H1 (cell line): Measurements from ENCODE around the gene CTNNA3.

Experiments used
- CEBPB ChIP-seq: IDR thresholded peaks from 2 replicates; pipeline ENCODE4 v1.6.1; 2012; ENCODE audit warnings: low read depth, low read length
- JUN ChIP-seq: IDR thresholded peaks from 2 replicates; pipeline ENCODE4 v1.6.1; 2011; ENCODE audit warnings: low read depth, mild to moderate bottlenecking, improper control_type of control experiment, low read length
- KDM5A ChIP-seq: fragments of 200-600 bp; IDR thresholded peaks from 2 replicates; pipeline ENCODE4 v1.7.1; 2012; ENCODE audit warnings: mild to moderate bottlenecking, low read length, inconsistent platforms, mixed read lengths
- POLR2A ChIP-seq, 2 experiments: IDR thresholded peaks; 1 replicate in 1 of 2; 2 replicates in 1 of 2; pipeline ENCODE4 v1.6.1; 2011; ENCODE audit warnings: low read depth in 2 of 2, low read length in 2 of 2, mild to moderate bottlenecking in 2 of 2; ENCODE audit errors: control extremely low read depth in 1 of 2
- POLR2AphosphoS5 ChIP-seq: IDR thresholded peaks from 2 replicates; pipeline ENCODE4 v1.6.1; 2011; ENCODE audit warnings: low read depth, low read length
- RAD21 ChIP-seq, 2 experiments: IDR thresholded peaks in 1 of 2; conservative IDR thresholded peaks in 1 of 2; 2 replicates each; pipeline ENCODE4 v1.6.1; 2011; ENCODE audit warnings: low read depth in 2 of 2, low read length in 2 of 2, improper control_type of control experiment in 1 of 2, inconsistent platforms in 1 of 2, mild to moderate bottlenecking in 1 of 2, moderate library complexity in 1 of 2
- RFX5 ChIP-seq: IDR thresholded peaks from 2 replicates; pipeline ENCODE4 v1.6.1; 2011; ENCODE audit warnings: low read depth, low read length, improper control_type of control experiment, borderline replicate concordance
- SIN3A ChIP-seq, 2 experiments: IDR thresholded peaks in 1 of 2; conservative IDR thresholded peaks in 1 of 2; 2 replicates each; pipeline ENCODE4 v1.6.1; 2011 to 2012; ENCODE audit warnings: low read length in 2 of 2, improper control_type of control experiment in 1 of 2, low read depth in 1 of 2, mild to moderate bottlenecking in 1 of 2
- SRF ChIP-seq: IDR thresholded peaks from 2 replicates; pipeline ENCODE4 v1.6.1; 2011; ENCODE audit warnings: mild to moderate bottlenecking, low read depth, low read length, moderate library complexity
- ZNF274 ChIP-seq: IDR thresholded peaks from 2 replicates; pipeline ENCODE4 v1.7.0; 2012; ENCODE audit warnings: low read length, borderline replicate concordance; ENCODE audit errors: extremely low read depth
- TF ChIP-seq, protein P1 (sequence below), 3 experiments: IDR thresholded peaks; 1 replicate in 2 of 3; 2 replicates in 1 of 3; pipeline versions ENCODE4 v1.5.1 to v1.6.1; 2011; ENCODE audit warnings: low read length in 3 of 3, mild to moderate bottlenecking in 3 of 3, inconsistent platforms in 2 of 3, low read depth in 1 of 3, moderate library complexity in 1 of 3; ENCODE audit not compliant: insufficient read depth in 1 of 3; ENCODE audit errors: control extremely low read depth in 1 of 3
- TF ChIP-seq, protein P2 (sequence below): IDR thresholded peaks from 2 replicates; pipeline ENCODE4 v1.6.1; 2012; ENCODE audit warnings: inconsistent platforms
- TF ChIP-seq, protein P3 (sequence below): IDR thresholded peaks from 2 replicates; pipeline ENCODE4 v1.6.1; 2011; ENCODE audit warnings: low read depth, mild to moderate bottlenecking, low read length; ENCODE audit not compliant: insufficient read depth

DNA sequence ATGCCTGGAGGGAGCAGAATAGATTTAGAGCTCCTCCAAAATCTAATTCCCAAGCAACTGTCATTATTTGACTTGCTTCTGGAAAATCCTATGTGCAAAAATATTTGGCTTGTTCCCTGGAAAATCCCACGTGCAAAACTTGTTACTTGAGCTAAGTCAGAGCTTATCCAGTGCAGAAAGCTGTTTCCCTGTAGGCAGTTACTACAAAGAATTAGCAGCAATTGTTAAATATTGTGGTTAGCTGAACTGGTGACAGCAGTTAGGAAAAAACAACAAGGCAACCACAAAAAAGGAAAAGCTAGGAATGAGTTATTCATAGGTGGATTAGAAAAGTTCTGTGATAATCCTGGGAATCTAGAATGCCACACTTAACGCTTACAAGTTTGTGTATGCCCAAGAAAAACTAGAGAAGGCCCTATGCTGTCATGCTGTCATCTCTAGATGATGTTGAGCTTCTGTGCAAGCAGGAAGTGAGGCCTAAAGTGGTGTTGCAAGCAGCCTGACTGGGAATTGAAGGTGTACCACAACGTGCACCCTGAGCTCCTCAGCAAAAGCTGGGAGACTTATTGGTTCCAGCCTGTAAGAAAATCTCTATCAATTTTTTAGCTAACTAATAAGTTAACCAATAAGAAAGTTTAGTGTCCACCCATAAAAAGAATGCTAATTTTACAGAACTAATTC is 1508.8 kb downstream of the CTNNA3 start:
- no peak for TF ChIP-seq POLR2AphosphoS5
- TF ChIP-seq RFX5, result no peak
- TF ChIP-seq POLR2A (IDR thresholded peaks at IDR 0.05; ENCODE audit: control extremely low read depth in 1 of 2, low read depth in 2 of 2, low read length in 2 of 2), result no peak
- TF ChIP-seq, protein P1, sequence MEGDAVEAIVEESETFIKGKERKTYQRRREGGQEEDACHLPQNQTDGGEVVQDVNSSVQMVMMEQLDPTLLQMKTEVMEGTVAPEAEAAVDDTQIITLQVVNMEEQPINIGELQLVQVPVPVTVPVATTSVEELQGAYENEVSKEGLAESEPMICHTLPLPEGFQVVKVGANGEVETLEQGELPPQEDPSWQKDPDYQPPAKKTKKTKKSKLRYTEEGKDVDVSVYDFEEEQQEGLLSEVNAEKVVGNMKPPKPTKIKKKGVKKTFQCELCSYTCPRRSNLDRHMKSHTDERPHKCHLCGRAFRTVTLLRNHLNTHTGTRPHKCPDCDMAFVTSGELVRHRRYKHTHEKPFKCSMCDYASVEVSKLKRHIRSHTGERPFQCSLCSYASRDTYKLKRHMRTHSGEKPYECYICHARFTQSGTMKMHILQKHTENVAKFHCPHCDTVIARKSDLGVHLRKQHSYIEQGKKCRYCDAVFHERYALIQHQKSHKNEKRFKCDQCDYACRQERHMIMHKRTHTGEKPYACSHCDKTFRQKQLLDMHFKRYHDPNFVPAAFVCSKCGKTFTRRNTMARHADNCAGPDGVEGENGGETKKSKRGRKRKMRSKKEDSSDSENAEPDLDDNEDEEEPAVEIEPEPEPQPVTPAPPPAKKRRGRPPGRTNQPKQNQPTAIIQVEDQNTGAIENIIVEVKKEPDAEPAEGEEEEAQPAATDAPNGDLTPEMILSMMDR (IDR thresholded peaks at IDR 0.05; ENCODE audit: control extremely low read depth in 1 of 3, insufficient read depth in 1 of 3, low read depth in 1 of 3, low read length in 3 of 3), result no peak
- no peak for TF ChIP-seq CEBPB
- TF ChIP-seq JUN, result no peak
- TF ChIP-seq SIN3A (conservative IDR thresholded peaks at IDR 0.05 in 1 of 2, IDR thresholded peaks at IDR 0.05 in 1 of 2; ENCODE audit: low read depth in 1 of 2, low read length in 2 of 2), result no peak
- TF ChIP-seq, protein P2, sequence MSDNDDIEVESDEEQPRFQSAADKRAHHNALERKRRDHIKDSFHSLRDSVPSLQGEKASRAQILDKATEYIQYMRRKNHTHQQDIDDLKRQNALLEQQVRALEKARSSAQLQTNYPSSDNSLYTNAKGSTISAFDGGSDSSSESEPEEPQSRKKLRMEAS, result no peak
- no peak for TF ChIP-seq SRF
- TF ChIP-seq ZNF274, result no peak
- TF ChIP-seq RAD21 (IDR thresholded peaks at IDR 0.05 in 1 of 2, conservative IDR thresholded peaks at IDR 0.05 in 1 of 2; ENCODE audit: low read depth in 2 of 2, low read length in 2 of 2), result no peak
- no peak for TF ChIP-seq KDM5A
- TF ChIP-seq, protein P3, sequence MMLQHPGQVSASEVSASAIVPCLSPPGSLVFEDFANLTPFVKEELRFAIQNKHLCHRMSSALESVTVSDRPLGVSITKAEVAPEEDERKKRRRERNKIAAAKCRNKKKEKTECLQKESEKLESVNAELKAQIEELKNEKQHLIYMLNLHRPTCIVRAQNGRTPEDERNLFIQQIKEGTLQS, result no peak
